DND-41 (cell line): Measurements from ENCODE around the gene CARD10.
A peak's percentile ranks its signal among the peaks of the same experiment; 100 is the strongest.

ENCODE experiments used
- ATAC-seq: fragments of 200-7000 bp; cut with Tn5 transposase; 3 replicates; pipeline ENCODE4 v1.9.1; 2021; ENCODE audit warnings: low read depth; ENCODE audit not compliant: insufficient read depth
- DNase-seq: peaks from one replicate; pipeline ENCODE4 v3.0.0-alpha.2; 2020
- H2AFZ ChIP-seq: 2 replicates; pipeline ENCODE4 v1.6.0; 2012; ENCODE audit warnings: low read depth, low read length
- H3K27ac ChIP-seq: 2 replicates; pipeline ENCODE4 v1.5.1; 2012; ENCODE audit warnings: low read length, inconsistent platforms
- H3K27me3 ChIP-seq: fragments of 200-600 bp; sonication (generic); 2 replicates; pipeline ENCODE4 v1.6.0; 2012; ENCODE audit warnings: low read length, mild to moderate bottlenecking, inconsistent platforms; ENCODE audit not compliant: insufficient read depth, poor library complexity
- H3K36me3 ChIP-seq: 2 replicates; pipeline ENCODE4 v1.5.1; 2012; ENCODE audit warnings: low read length, inconsistent platforms; ENCODE audit not compliant: insufficient read depth
- H3K4me1 ChIP-seq: 2 replicates; pipeline ENCODE4 v1.5.1; 2012; ENCODE audit warnings: mild to moderate bottlenecking, low read length; ENCODE audit not compliant: insufficient read depth
- H3K4me2 ChIP-seq: 2 replicates; pipeline ENCODE4 v1.6.0; 2012; ENCODE audit warnings: mild to moderate bottlenecking, moderate library complexity, low read length, inconsistent platforms; ENCODE audit not compliant: insufficient read depth
- H3K4me3 ChIP-seq, 2 experiments: fragments of 200-600 bp in 1 of 2; shearing (Covaris generic) in 1 of 2; 2 replicates each; pipeline ENCODE4 v1.5.1; 2012 to 2016; ENCODE audit warnings: inconsistent platforms in 2 of 2, low read length in 2 of 2, mild to moderate bottlenecking in 2 of 2, low read depth in 1 of 2, moderate library complexity in 1 of 2
- H3K79me2 ChIP-seq: 2 replicates; pipeline ENCODE4 v1.6.0; 2012; ENCODE audit warnings: low read length, inconsistent platforms; ENCODE audit not compliant: insufficient read depth
- H3K9ac ChIP-seq: 2 replicates; pipeline ENCODE4 v1.6.0; 2012; ENCODE audit warnings: low read depth, mild to moderate bottlenecking, inconsistent platforms, low read length, moderate library complexity
- H3K9me3 ChIP-seq: 2 replicates; pipeline ENCODE4 v1.5.1; 2012; ENCODE audit warnings: low read length, moderate library complexity, mild to moderate bottlenecking, inconsistent platforms; ENCODE audit not compliant: insufficient read depth, severe bottlenecking
- H4K20me1 ChIP-seq: 2 replicates; pipeline ENCODE4 v1.6.0; 2012; ENCODE audit warnings: low read length; ENCODE audit not compliant: insufficient read depth
- CTCF ChIP-seq: IDR thresholded peaks from 2 replicates; pipeline ENCODE4 v1.5.1; 2012; ENCODE audit warnings: borderline replicate concordance, low read length, moderate library complexity, mild to moderate bottlenecking; ENCODE audit not compliant: poor library complexity, severe bottlenecking; ENCODE audit errors: extremely low read depth
- EZH2 ChIP-seq: IDR thresholded peaks from 3 replicates; pipeline ENCODE4 v1.6.1; 2012; ENCODE audit warnings: borderline replicate concordance, low read depth, mild to moderate bottlenecking, moderate library complexity, low read length, inconsistent platforms; ENCODE audit not compliant: severe bottlenecking

CARD10 gene

GRCh38 chr22:37566903-37567798, 47.9 kb upstream of the CARD10 start:
- H3K4me1 ChIP-seq, result peaks cover 15% of the 10 kb centered on the region
- H3K27ac ChIP-seq, result no peak overlapping the region
- H3K79me2 ChIP-seq, result no peaks in the 10 kb centered on the region
- ATAC-seq (peak; percentile 92), DNase-seq (peak; percentile 83)
- H2AFZ ChIP-seq, result no peak overlapping the region
- H3K9ac ChIP-seq, result no peak overlapping the region
- no peak overlapping the region for H3K4me2 ChIP-seq
- peak; percentile 96 for TF ChIP-seq CTCF
- no peak for TF ChIP-seq EZH2
- no peak overlapping the region for H3K4me3 ChIP-seq
- H4K20me1 ChIP-seq, result peaks cover 27% of the 10 kb centered on the region
- H3K27me3 ChIP-seq, result peaks cover 7% of the 10 kb centered on the region
- no peaks in the 10 kb centered on the region for H3K36me3 ChIP-seq
- H3K9me3 ChIP-seq, result no peaks in the 10 kb centered on the region

DNA sequence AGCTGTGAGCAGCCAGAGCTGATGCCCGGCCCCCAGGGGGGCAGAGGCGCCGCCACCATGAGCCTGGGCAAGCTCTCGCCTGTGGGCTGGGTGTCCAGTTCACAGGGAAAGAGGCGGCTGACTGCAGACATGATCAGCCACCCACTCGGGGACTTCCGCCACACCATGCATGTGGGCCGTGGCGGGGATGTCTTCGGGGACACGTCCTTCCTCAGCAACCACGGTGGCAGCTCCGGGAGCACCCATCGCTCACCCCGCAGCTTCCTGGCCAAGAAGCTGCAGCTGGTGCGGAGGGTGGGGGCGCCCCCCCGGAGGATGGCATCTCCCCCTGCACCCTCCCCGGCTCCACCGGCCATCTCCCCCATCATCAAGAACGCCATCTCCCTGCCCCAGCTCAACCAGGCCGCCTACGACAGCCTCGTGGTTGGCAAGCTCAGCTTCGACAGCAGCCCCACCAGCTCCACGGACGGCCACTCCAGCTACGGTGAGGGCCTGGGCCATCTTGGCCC, 47.2 kb upstream of the CARD10 start:
- peaks cover 7% of the 10 kb centered on the region for H3K27me3 ChIP-seq
- no peak for TF ChIP-seq CTCF
- no peak for TF ChIP-seq EZH2
- H3K9me3 ChIP-seq, result no peaks in the 10 kb centered on the region
- ATAC-seq (0 out of 3 replicates have a peak, but pooled peaks have one; percentile 20), DNase-seq (peak; percentile 29)
- no peak overlapping the region for H3K27ac ChIP-seq
- no peak overlapping the region for H3K4me3 ChIP-seq
- H3K79me2 ChIP-seq, result no peaks in the 10 kb centered on the region
- H3K9ac ChIP-seq, result no peak overlapping the region
- H3K4me2 ChIP-seq, result no peak overlapping the region
- H4K20me1 ChIP-seq, result peaks cover 27% of the 10 kb centered on the region
- H3K4me1 ChIP-seq, result peaks cover 15% of the 10 kb centered on the region
- H3K36me3 ChIP-seq, result no peaks in the 10 kb centered on the region
- no peak overlapping the region for H2AFZ ChIP-seq

DNA sequence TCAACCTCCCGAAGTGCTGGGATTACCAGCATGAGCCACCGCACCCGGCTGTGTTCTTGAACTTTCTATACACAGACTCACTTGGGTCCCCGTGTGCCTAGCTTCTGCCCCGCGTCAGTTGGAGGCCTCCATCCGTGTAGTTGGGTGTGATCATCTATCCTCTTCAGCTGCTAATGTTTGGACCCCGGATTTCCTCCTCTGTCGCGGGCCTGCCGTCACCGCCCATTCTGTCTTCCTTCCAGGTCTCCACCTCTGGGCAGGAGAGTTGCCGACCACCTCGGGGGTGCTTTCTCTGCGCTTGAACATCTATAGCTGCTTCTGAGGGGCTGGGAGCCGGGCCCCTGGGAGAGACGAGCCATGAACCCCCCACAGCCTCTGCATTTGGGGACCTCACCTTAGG, 46.6 kb upstream of the CARD10 start:
- Histone ChIP-seq H4K20me1 (peaks cover 27% of the 10 kb centered on the region), H3K36me3 (no peaks in the 10 kb centered on the region), H3K9me3 (no peaks in the 10 kb centered on the region), H3K79me2 (no peaks in the 10 kb centered on the region), H3K4me2 (no peak overlapping the region), H3K9ac (no peak overlapping the region), H3K27me3 (peaks cover 7% of the 10 kb centered on the region), H2AFZ (no peak overlapping the region), H3K27ac (no peak overlapping the region), H3K4me3 (no peak overlapping the region), H3K4me1 (peaks cover 15% of the 10 kb centered on the region)
- DNase-seq (no peak), ATAC-seq (no peak)
- TF ChIP-seq EZH2 (no peak), CTCF (no peak)
